CD4-positive, CD25-positive, alpha-beta regulatory T cell (primary cell): Measurements from ENCODE around the gene AP5Z1. TPM values are rescaled to one million over a fixed set of nuclear protein-coding genes. Genes with fewer than 3 reads are reported as not detected.

Experiments
- ATAC-seq, 2 donors: fragments of 150-1000 bp; cut with Tn5 transposase; one replicate each; pipeline ENCODE4 v1.10.0; 2021; ENCODE audit warnings: low read depth in 2 of 2, moderate number of reproducible peaks in 2 of 2, moderate library complexity in 1 of 2
- DNase-seq, 3 donors: peaks; one replicate each; pipeline versions ENCODE4 v3.0.0 to v3.0.0-alpha.2; 2012 to 2022; ENCODE audit warnings: mixed read lengths in 1 of 3
- H3K27ac ChIP-seq: one replicate; pipeline ENCODE4 v1.7.0; 2013; ENCODE audit warnings: mild to moderate bottlenecking, low read length; ENCODE audit not compliant: insufficient read depth, poor library complexity, severe bottlenecking
- H3K27me3 ChIP-seq: one replicate; pipeline ENCODE4 v1.7.0; 2013; ENCODE audit warnings: low read length; ENCODE audit not compliant: control insufficient read depth, insufficient read depth
- H3K36me3 ChIP-seq: one replicate; pipeline ENCODE4 v1.7.0; 2013; ENCODE audit warnings: mild to moderate bottlenecking, low read length, moderate library complexity; ENCODE audit not compliant: control insufficient read depth, insufficient read depth
- H3K4me1 ChIP-seq: 2 replicates; pipeline ENCODE4 v1.7.0; 2013; ENCODE audit warnings: mild to moderate bottlenecking, low read length; ENCODE audit not compliant: insufficient read depth, control insufficient read depth, poor library complexity, severe bottlenecking
- H3K4me3 ChIP-seq: one replicate; pipeline ENCODE4 v1.7.0; 2013; ENCODE audit warnings: low read depth, mild to moderate bottlenecking, low read length, moderate library complexity
- H3K9me3 ChIP-seq, 2 experiments: 1 replicate in 1 of 2; 2 replicates in 1 of 2; pipeline ENCODE4 v1.7.0; 2013; ENCODE audit warnings: low read length in 2 of 2, mild to moderate bottlenecking in 1 of 2, moderate library complexity in 1 of 2; ENCODE audit not compliant: control insufficient read depth in 2 of 2
- H3K27ac Mint-ChIP-seq, 3 donors: one replicate each; pipeline ENCODE4 v1.8.0; 2020 to 2022; ENCODE audit warnings: mild to moderate bottlenecking in 3 of 3, mixed read lengths in 3 of 3, moderate library complexity in 2 of 3
- H3K27me3 Mint-ChIP-seq: one replicate; pipeline ENCODE4 v1.8.0; 2022; ENCODE audit warnings: mild to moderate bottlenecking, mixed read lengths
- H3K36me3 Mint-ChIP-seq: one replicate; pipeline ENCODE4 v1.8.0; 2020; ENCODE audit warnings: mixed read lengths
- H3K4me1 Mint-ChIP-seq, 4 donors: one replicate each; pipeline ENCODE4 v1.8.0; 2020 to 2022; ENCODE audit warnings: mixed read lengths in 4 of 4, mild to moderate bottlenecking in 1 of 4
- H3K4me3 Mint-ChIP-seq, 4 donors: one replicate each; pipeline ENCODE4 v1.8.0; 2020 to 2022; ENCODE audit warnings: mild to moderate bottlenecking in 4 of 4, mixed read lengths in 4 of 4, moderate library complexity in 3 of 4
- H3K9me3 Mint-ChIP-seq, 7 donors: one replicate each; pipeline ENCODE4 v1.8.0; 2020 to 2022; ENCODE audit warnings: mixed read lengths in 7 of 7, mild to moderate bottlenecking in 3 of 7, moderate library complexity in 2 of 7
- polyA plus RNA-seq, 4 donors: library from polyadenylated mRNA; unstranded; fragments of 300-500 nt; fragmentation: Illumina TruSeq; gene quantifications; one replicate each; pipeline ENCODE4 v1.2.3, GENCODE V29; 2021
- total RNA-seq: library from RNA; stranded (reverse); gene quantifications from one replicate; pipeline ENCODE4 v1.2.3, GENCODE V29; 2022

Gene AP5Z1
- total and polyA plus RNA-seq, 5 donors from 2014 or later = 36.3 to 130 (median 47.1) TPM

DNA sequence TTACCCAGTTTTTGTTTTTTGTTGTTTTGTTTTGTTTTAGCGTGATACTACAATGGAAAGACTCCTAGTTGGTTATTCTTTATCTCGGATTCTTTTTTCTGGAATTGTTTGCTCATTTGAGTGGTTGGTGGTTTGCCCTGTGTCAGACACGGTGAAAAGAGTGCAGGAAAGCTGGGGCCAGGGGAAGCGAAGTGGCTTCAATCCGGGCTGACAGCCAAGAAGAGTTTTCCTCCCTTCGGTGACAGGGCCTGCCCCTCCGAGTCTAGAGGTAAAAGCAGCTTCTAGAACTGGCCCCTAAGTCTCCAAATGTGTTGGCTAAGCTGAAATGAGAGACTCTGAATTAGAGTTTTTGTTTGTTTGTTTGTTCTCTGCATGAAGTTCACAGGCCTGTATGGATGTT is 5.7 kb upstream of the AP5Z1 start:
- Mint-ChIP-seq H3K4me1 (peaks cover 0 to 13% (median 8%) of the 10 kb centered on the region in 4 donors), H3K4me3 (peak overlapping the region in 2 of 4 donors; percentile 19 to 22), H3K27me3 (no peaks in the 10 kb centered on the region), H3K36me3 (no peaks in the 10 kb centered on the region), H3K9me3 (peaks cover 0 to 2% (median 0%) of the 10 kb centered on the region in 7 donors), H3K27ac (peak overlapping the region; percentile 65 to 90 (median 71))
- no peaks in the 10 kb centered on the region for H3K36me3 ChIP-seq
- no peaks in the 10 kb centered on the region for H3K27me3 ChIP-seq
- H3K9me3 ChIP-seq = no peaks in the 10 kb centered on the region
- DNase-seq (no peak), ATAC-seq (no peak)
- H3K27ac ChIP-seq = no peak overlapping the region
- H3K4me3 ChIP-seq = no peak overlapping the region
- H3K4me1 ChIP-seq = peaks cover 5% of the 10 kb centered on the region

- Mint-ChIP-seq H3K36me3 (no peaks in the 10 kb centered on the region), H3K4me1 (peaks cover 0 to 22% (median 15%) of the 10 kb centered on the region in 4 donors), H3K27ac (peak overlapping the region in 1 of 3 donors; percentile 71), H3K27me3 (peaks cover 4% of the 10 kb centered on the region), H3K4me3 (no peak overlapping the region), H3K9me3 (peaks cover 0 to 2% (median 0%) of the 10 kb centered on the region in 7 donors)
- no peaks in the 10 kb centered on the region for H3K27me3 ChIP-seq
- H3K4me1 ChIP-seq = peaks cover 9% of the 10 kb centered on the region
- H3K27ac ChIP-seq = no peak overlapping the region
- ATAC-seq = no peak
- no peaks in the 10 kb centered on the region for H3K36me3 ChIP-seq
- H3K4me3 ChIP-seq = no peak overlapping the region
- H3K9me3 ChIP-seq = no peaks in the 10 kb centered on the region
- DNase-seq = no peak
Measured at GRCh38 chr7:4770886-4771285, 4.5 kb upstream of the AP5Z1 start.

DNA sequence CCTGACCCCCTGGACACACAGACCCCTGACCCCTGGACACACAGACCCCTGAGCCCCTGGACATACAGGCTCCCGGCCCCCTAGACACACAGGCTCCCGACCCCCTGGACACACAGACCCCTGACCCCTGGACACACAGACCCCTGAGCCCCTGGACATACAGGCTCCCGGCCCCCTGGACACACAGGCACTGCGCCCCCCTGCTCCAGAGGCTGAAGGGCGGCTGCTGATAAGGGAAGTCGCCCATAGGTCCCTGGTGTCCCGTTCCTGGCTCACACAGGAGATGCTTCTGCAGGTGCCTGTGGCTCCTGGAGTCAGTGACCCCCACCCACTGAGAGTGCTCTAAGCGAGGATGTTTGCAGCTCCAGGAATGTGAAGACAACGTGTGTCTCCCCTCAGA is 3.7 kb upstream of the AP5Z1 start:
- Histone ChIP-seq H3K4me1 (peaks cover 16% of the 10 kb centered on the region), H3K27ac (no peak overlapping the region), H3K9me3 (no peaks in the 10 kb centered on the region), H3K4me3 (no peak overlapping the region), H3K27me3 (no peaks in the 10 kb centered on the region), H3K36me3 (no peaks in the 10 kb centered on the region)
- DNase-seq (no peak), ATAC-seq (no peak)
- peaks cover 0 to 29% (median 19%) of the 10 kb centered on the region in 4 donors for H3K4me1 Mint-ChIP-seq
- peak overlapping the region in 1 of 3 donors; percentile 36 for H3K27ac Mint-ChIP-seq
- H3K9me3 Mint-ChIP-seq = peaks cover 0 to under 1% (median 0%) of the 10 kb centered on the region in 7 donors
- peaks cover 4% of the 10 kb centered on the region for H3K27me3 Mint-ChIP-seq
- H3K4me3 Mint-ChIP-seq = no peak overlapping the region
- peaks cover under 1% of the 10 kb centered on the region for H3K36me3 Mint-ChIP-seq

DNA sequence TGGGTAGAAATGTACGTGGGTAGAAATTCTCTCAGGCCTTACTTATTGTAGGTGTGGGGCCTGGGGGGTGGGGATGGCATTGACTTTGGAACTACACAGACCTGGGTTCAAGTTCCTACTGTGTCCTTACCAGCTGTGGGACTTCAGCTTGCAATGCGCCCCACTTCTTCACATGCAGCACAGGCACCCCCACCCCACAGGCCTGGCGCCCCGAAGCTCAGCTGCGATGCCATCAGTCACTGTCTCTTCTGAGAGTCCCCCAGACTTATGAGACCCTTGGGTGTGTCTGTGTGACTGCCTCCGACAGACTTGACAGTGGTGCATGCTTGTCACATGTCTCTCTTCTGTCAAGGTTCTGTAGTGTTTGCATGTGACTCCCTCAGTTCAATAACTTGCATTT is 3.1 kb upstream of the AP5Z1 start:
- H3K9me3 Mint-ChIP-seq = no peaks in the 10 kb centered on the region
- Histone ChIP-seq H3K4me3 (no peak overlapping the region), H3K27ac (no peak overlapping the region), H3K27me3 (no peaks in the 10 kb centered on the region), H3K4me1 (peaks cover 22% of the 10 kb centered on the region), H3K9me3 (no peaks in the 10 kb centered on the region), H3K36me3 (no peaks in the 10 kb centered on the region)
- no peak for DNase-seq
- peaks cover 4% of the 10 kb centered on the region for H3K27me3 Mint-ChIP-seq
- no peak for ATAC-seq
- H3K4me3 Mint-ChIP-seq = no peak overlapping the region
- H3K4me1 Mint-ChIP-seq = peaks cover 4 to 34% (median 23%) of the 10 kb centered on the region in 4 donors
- H3K36me3 Mint-ChIP-seq = peaks cover 4% of the 10 kb centered on the region
- peak overlapping the region in 2 of 3 donors; percentile 20 to 99 for H3K27ac Mint-ChIP-seq

GRCh38 chr7:4774007-4774406 is 1.4 kb upstream of the AP5Z1 start:
- no peak for ATAC-seq
- H3K36me3 Mint-ChIP-seq = peaks cover 11% of the 10 kb centered on the region
- DNase-seq = no peak
- peaks cover 4% of the 10 kb centered on the region for H3K27me3 Mint-ChIP-seq
- H3K4me3 Mint-ChIP-seq = peak overlapping the region; percentile 90 to 99 (median 98)
- Histone ChIP-seq H3K9me3 (no peaks in the 10 kb centered on the region), H3K27me3 (no peaks in the 10 kb centered on the region), H3K27ac (peak overlapping the region; percentile 97), H3K36me3 (peaks cover 4% of the 10 kb centered on the region), H3K4me3 (no peak overlapping the region), H3K4me1 (peaks cover 34% of the 10 kb centered on the region)
- peak overlapping the region; percentile 99 to 100 (median 99) for H3K27ac Mint-ChIP-seq
- no peaks in the 10 kb centered on the region for H3K9me3 Mint-ChIP-seq
- peaks cover 15 to 46% (median 36%) of the 10 kb centered on the region in 4 donors for H3K4me1 Mint-ChIP-seq

- Histone ChIP-seq H3K4me1 (peaks cover 34% of the 10 kb centered on the region), H3K4me3 (peak overlapping the region; percentile 79), H3K27me3 (no peaks in the 10 kb centered on the region), H3K36me3 (peaks cover 4% of the 10 kb centered on the region), H3K9me3 (no peaks in the 10 kb centered on the region), H3K27ac (peak overlapping the region; percentile 97)
- Mint-ChIP-seq H3K27me3 (peaks cover 4% of the 10 kb centered on the region), H3K9me3 (no peaks in the 10 kb centered on the region), H3K27ac (peak overlapping the region; percentile 99 to 100 (median 99)), H3K4me3 (peak overlapping the region; percentile 98 to 100 (median 99)), H3K36me3 (peaks cover 11% of the 10 kb centered on the region), H3K4me1 (peaks cover 15 to 48% (median 36%) of the 10 kb centered on the region in 4 donors)
- DNase-seq = no peak
- ATAC-seq = peak; percentile 3
Measured at GRCh38 chr7:4774658-4775249, 669 bp upstream of the AP5Z1 start.

DNA sequence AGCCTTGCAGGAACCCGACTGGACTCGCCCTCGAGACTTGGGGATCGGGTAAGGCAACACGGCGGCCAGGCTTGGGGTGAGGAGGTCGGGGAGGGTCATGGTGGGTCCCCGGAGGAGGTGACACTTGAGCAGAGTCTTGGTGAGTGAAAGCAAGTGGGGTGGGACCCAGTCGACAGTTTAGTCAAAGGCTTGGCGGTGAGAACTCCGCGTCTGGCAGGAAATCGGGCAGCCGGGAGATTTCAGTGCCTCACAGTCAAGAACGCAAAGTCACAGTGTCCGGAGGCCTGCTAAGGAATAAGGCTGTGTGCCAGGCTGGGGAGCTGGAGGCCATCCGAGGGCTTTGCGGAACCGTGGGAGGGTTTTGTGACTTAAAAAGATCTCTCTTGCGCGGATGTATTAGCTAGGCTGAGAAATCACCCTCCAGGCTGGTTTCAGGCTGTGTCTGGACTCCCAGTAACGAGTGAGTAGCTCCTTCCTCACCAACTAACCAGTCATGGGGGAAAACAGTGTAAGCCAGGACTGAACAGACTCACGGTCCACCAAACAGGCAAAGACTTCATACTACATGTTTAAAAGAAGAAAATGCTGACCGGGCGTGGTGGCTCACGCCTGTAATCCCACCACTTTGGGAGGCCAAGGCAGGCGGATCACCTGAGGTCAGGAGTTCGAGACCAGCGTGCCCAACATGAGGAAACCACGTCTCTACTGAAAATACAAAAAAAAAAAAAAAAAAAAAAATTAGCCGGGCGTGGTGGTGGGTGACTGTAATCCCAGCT is 613 bp downstream of the AP5Z1 start:
- Mint-ChIP-seq H3K27ac (peak overlapping the region; percentile 99 to 100 (median 99)), H3K4me3 (peak overlapping the region; percentile 98 to 100 (median 99)), H3K4me1 (peaks cover 15 to 52% (median 36%) of the 10 kb centered on the region in 4 donors), H3K9me3 (no peaks in the 10 kb centered on the region), H3K36me3 (peaks cover 14% of the 10 kb centered on the region), H3K27me3 (peaks cover 4% of the 10 kb centered on the region)
- Histone ChIP-seq H3K4me3 (peak overlapping the region; percentile 95), H3K27me3 (no peaks in the 10 kb centered on the region), H3K36me3 (peaks cover 10% of the 10 kb centered on the region), H3K9me3 (no peaks in the 10 kb centered on the region), H3K4me1 (peaks cover 34% of the 10 kb centered on the region), H3K27ac (peak overlapping the region; percentile 97)
- ATAC-seq (peak; percentile 30 to 32), DNase-seq (peak in 2 of 3 donors; percentile 40 to 82)
